SK-N-SH (cell line): ENCODE measurements around the gene LRTM1. TPM values are rescaled to one million over a fixed set of nuclear protein-coding genes. Genes with fewer than 3 reads are reported as not detected.

Source experiments
- CTCF ChIA-PET: fragments of 300-600, 350-600 bp; formaldehyde crosslinking; extraction: SDS; loops from one replicate; lab custom pipeline; 2021; lab: Yijun Ruan, JAX
- POLR2A ChIA-PET: fragments of 350-600 bp; sonication (Branson Sonifier 250); formaldehyde crosslinking; extraction: SDS; loops from one replicate; lab custom pipeline; 2020; ENCODE audit warnings: antibody characterized with exemption, inconsistent platforms; lab: Yijun Ruan, JAX
- DNase-seq: peaks from one replicate; pipeline ENCODE4 v3.0.0; 2012
- H2AFZ ChIP-seq: fragments of 200-600 bp; sonication (generic); 2 replicates; pipeline ENCODE4 v1.8.1; 2016; ENCODE audit warnings: antibody characterized with exemption, mild to moderate bottlenecking, low read depth
- H3F3A ChIP-seq: fragments of 200-600 bp; sonication (generic); replicated peaks from 2 replicates; pipeline ENCODE3; 2016; ENCODE audit warnings: antibody characterized with exemption, mild to moderate bottlenecking; ENCODE audit not compliant: insufficient read depth
- H3K27ac ChIP-seq, 2 experiments: fragments of 200-500 bp in 1 of 2; fragments of 200-600 bp in 1 of 2; sonication (Bioruptor generic) in 1 of 2; sonication (generic), shearing (Covaris generic) in 1 of 2; 2 replicates each; pipeline versions ENCODE4 v1.5.1 to v1.6.1; 2014 to 2016; ENCODE audit warnings: low read depth in 2 of 2, inconsistent platforms in 1 of 2, low read length in 1 of 2, mild to moderate bottlenecking in 1 of 2, mixed read lengths in 1 of 2
- H3K27me3 ChIP-seq: fragments of 200-600 bp; sonication (generic), shearing (Covaris generic); 2 replicates; pipeline ENCODE4 v1.6.1; 2016; ENCODE audit warnings: mixed run types; ENCODE audit not compliant: insufficient read depth
- H3K36me3 ChIP-seq, 2 experiments: fragments of 200-500 bp in 1 of 2; fragments of 200-600 bp in 1 of 2; sonication (Bioruptor generic) in 1 of 2; sonication (generic) in 1 of 2; replicated peaks in 1 of 2; 2 replicates each; pipeline versions ENCODE3 to v1.5.1; 2014 to 2016; ENCODE audit warnings: low read length in 1 of 2, mild to moderate bottlenecking in 1 of 2; ENCODE audit not compliant: insufficient read depth in 2 of 2, control insufficient read depth in 1 of 2
- H3K4me1 ChIP-seq, 2 experiments: fragments of 200-500 bp in 1 of 2; fragments of 200-600 bp in 1 of 2; sonication (Bioruptor generic) in 1 of 2; sonication (generic), shearing (Covaris generic) in 1 of 2; 2 replicates each; pipeline versions ENCODE4 v1.5.1 to v1.6.1; 2014 to 2016; ENCODE audit warnings: low read depth in 1 of 2, low read length in 1 of 2, mixed run types in 1 of 2; ENCODE audit not compliant: insufficient read depth in 2 of 2, control insufficient read depth in 1 of 2
- H3K4me2 ChIP-seq: fragments of 200-600 bp; sonication (generic), shearing (Covaris generic); 2 replicates; pipeline ENCODE4 v1.6.1; 2017; ENCODE audit warnings: mixed run types
- H3K4me3 ChIP-seq, 2 experiments: fragments of 200-500 bp in 1 of 2; fragments of 200-600 bp in 1 of 2; sonication (Bioruptor generic) in 1 of 2; sonication (generic), shearing (Covaris generic) in 1 of 2; 2 replicates each; pipeline versions ENCODE4 v1.5.1 to v1.8.1; 2014 to 2016; ENCODE audit warnings: low read depth in 2 of 2, inconsistent platforms in 1 of 2, low read length in 1 of 2, mild to moderate bottlenecking in 1 of 2, mixed read lengths in 1 of 2, moderate library complexity in 1 of 2
- H3K79me2 ChIP-seq: fragments of 200-600 bp; sonication (generic); 2 replicates; pipeline ENCODE4 v1.8.1; 2017; ENCODE audit warnings: mild to moderate bottlenecking; ENCODE audit not compliant: insufficient read depth
- H3K9ac ChIP-seq: fragments of 200-600 bp; sonication (generic); 2 replicates; pipeline ENCODE4 v1.6.1; 2017; ENCODE audit warnings: mixed run types
- H3K9me2 ChIP-seq: fragments of 200-600 bp; sonication (generic); 2 replicates; pipeline ENCODE4 v1.6.1; 2017; ENCODE audit warnings: mixed run types
- H3K9me3 ChIP-seq: fragments of 200-600 bp; sonication (generic); 2 replicates; pipeline ENCODE4 v1.6.1; 2017; ENCODE audit warnings: mixed run types, mild to moderate bottlenecking, moderate library complexity
- H4K20me1 ChIP-seq: fragments of 200-600 bp; sonication (generic); 2 replicates; pipeline ENCODE4 v1.6.1; 2017; ENCODE audit warnings: mild to moderate bottlenecking, mixed run types; ENCODE audit not compliant: insufficient read depth
- CHD2 ChIP-seq: fragments of 150-350 bp; IDR thresholded peaks from 2 replicates; pipeline ENCODE4 v1.6.1; 2018; ENCODE audit warnings: low read length; ENCODE audit not compliant: partially characterized antibody
- EP300 ChIP-seq, 2 experiments: IDR thresholded peaks; 2 replicates each; pipeline versions ENCODE4 v1.4.0 to v1.6.1; 2012; ENCODE audit warnings: borderline replicate concordance in 1 of 2, low read depth in 1 of 2, low read length in 1 of 2
- EZH2phosphoT487 ChIP-seq: fragments of 200-600 bp; sonication (generic); IDR thresholded peaks from 2 replicates; pipeline ENCODE4 v1.6.1; 2017; ENCODE audit warnings: low read depth, mixed run types, mild to moderate bottlenecking, antibody characterized with exemption, moderate library complexity, borderline replicate concordance
- GATA2 ChIP-seq: sonication (generic); formaldehyde crosslinking; IDR thresholded peaks from 2 replicates; pipeline ENCODE4 v1.5.0; 2020; ENCODE audit warnings: mild to moderate bottlenecking, missing genetic modification reagents
- IRF3 ChIP-seq: fragments of 150-350 bp; IDR thresholded peaks from 2 replicates; pipeline ENCODE4 v1.6.1; 2016; ENCODE audit warnings: mild to moderate bottlenecking, low read depth, low read length
- MEF2A ChIP-seq: IDR thresholded peaks from 2 replicates; pipeline ENCODE4 v1.4.0; 2012; ENCODE audit warnings: low read depth, borderline replicate concordance
- NFIC ChIP-seq: IDR thresholded peaks from 2 replicates; pipeline ENCODE4 v1.4.0; 2012; ENCODE audit warnings: borderline replicate concordance
- PBX3 ChIP-seq: IDR thresholded peaks from 2 replicates; pipeline ENCODE4; 2012
- POLR2AphosphoS5 ChIP-seq: IDR thresholded peaks from 2 replicates; pipeline ENCODE4 v1.6.1; 2012; ENCODE audit warnings: low read depth, low read length
- REST ChIP-seq: IDR thresholded peaks from 2 replicates; pipeline ENCODE4 v1.6.1; 2012; ENCODE audit warnings: mild to moderate bottlenecking, low read depth, low read length, moderate library complexity
- RFX5 ChIP-seq: IDR thresholded peaks from 2 replicates; pipeline ENCODE4 v1.6.1; 2012; ENCODE audit warnings: mild to moderate bottlenecking, improper control_type of control experiment, low read length
- TCF12 ChIP-seq: IDR thresholded peaks from 2 replicates; pipeline ENCODE4 v1.4.0; 2012
- ZBTB33 ChIP-seq: IDR thresholded peaks from 2 replicates; pipeline ENCODE4 v1.4.0; 2012; ENCODE audit warnings: low read depth, borderline replicate concordance
- WGBS: methylation state at CpG from one replicate; pipeline ENCODE4 v1.1.6; 2017; ENCODE audit warnings: low lambda C conversion rate; 5-methylcytosine and 5-hydroxymethylcytosine counted together
- polyA plus RNA-seq, 3 experiments: library from polyadenylated mRNA; depleted of rRNA; stranded (reverse); fragments of >200 nt; gene quantifications; 2 replicates each; pipeline ENCODE4 v1.2.3, GENCODE V29; 2012

Gene LRTM1
- polyA plus RNA-seq, 1 of the 3 experiments (the other 2 are of a cell fraction) = 0.03 TPM

GRCh38 chr3:54877730-54878129 is 50.1 kb downstream of the LRTM1 start:
- Histone ChIP-seq H3K9me2 (no peaks in the 10 kb centered on the region), H3K4me1 (peaks cover 4 to 17% of the 10 kb centered on the region in 2 experiments), H3K36me3 (no peaks in the 10 kb centered on the region), H3K4me2 (peak overlapping the region; percentile 51; the same call in 1 of the 2 replicates), H3K27ac (peak overlapping the region; percentile 79 to 88), H3K9ac (no peak overlapping the region; the same call in 1 of the 2 replicates), H3F3A (peaks cover 7% of the 10 kb centered on the region), H3K27me3 (no peaks in the 10 kb centered on the region), H4K20me1 (no peaks in the 10 kb centered on the region), H3K79me2 (no peaks in the 10 kb centered on the region), H2AFZ (peak overlapping the region; percentile 27; the same call in 1 of the 2 replicates), H3K9me3 (no peaks in the 10 kb centered on the region), H3K4me3 (no peak overlapping the region; a peak in 1 of 4 replicates)
- TF ChIP-seq EZH2phosphoT487 (no peak), CHD2 (no peak), POLR2AphosphoS5 (peak; percentile 30; the same call in 1 of the 2 replicates), ZBTB33 (no peak), TCF12 (peak; percentile 45), NFIC (no peak), IRF3 (no peak), GATA2 (CRISPR knock-in tag) (no peak), PBX3 (0 out of 2 replicates have a peak, but pooled peaks have one; percentile 5), EP300 (IDR thresholded peaks at IDR 0.05; ENCODE audit: borderline replicate concordance in 1 of 2, low read depth in 1 of 2, low read length in 1 of 2) (peak in 1 of 2 experiments; percentile 31; a peak in 1 of 4 replicates), MEF2A (no peak)
- ChIA-PET POLR2A (no interaction called here), CTCF (interaction anchor here (1.2 kb wide), 1 partner anchor 609 kb away, joined by 3 read pairs; the partner anchor contains the start of gene WNT5A)
- no peak for DNase-seq
- WGBS = 26% methylated on average over 4 of the region's 4 CpGs

- no peaks in the 10 kb centered on the region for H3K36me3 ChIP-seq
- H3K27me3 ChIP-seq = no peaks in the 10 kb centered on the region
- POLR2A ChIA-PET = no interaction called here
- no peak overlapping the region for H3K9ac ChIP-seq
- DNase-seq = no peak
- peaks cover 4 to 11% of the 10 kb centered on the region in 2 experiments for H3K4me1 ChIP-seq
- no peaks in the 10 kb centered on the region for H3K9me3 ChIP-seq
- TF ChIP-seq TCF12 = peak; percentile 63; the same call in 1 of the 2 replicates
- peak; percentile 52 for TF ChIP-seq PBX3
- no peak for TF ChIP-seq ZBTB33
- peak in 1 of 2 experiments; percentile 31; a peak in 1 of 4 replicates for TF ChIP-seq EP300 (IDR thresholded peaks at IDR 0.05; ENCODE audit: borderline replicate concordance in 1 of 2, low read depth in 1 of 2, low read length in 1 of 2)
- TF ChIP-seq RFX5 = no peak
- TF ChIP-seq REST = no peak
- TF ChIP-seq, all 33 proteins: peak for 3
- no peak overlapping the region for H2AFZ ChIP-seq
- H3K27ac ChIP-seq = peak overlapping the region; percentile 79 to 88; a peak in 2 of 4 replicates
- no peaks in the 10 kb centered on the region for H3K79me2 ChIP-seq
- no peak overlapping the region for H3K4me3 ChIP-seq
- H4K20me1 ChIP-seq = no peaks in the 10 kb centered on the region
- H3K9me2 ChIP-seq = no peaks in the 10 kb centered on the region
- no peak overlapping the region for H3K4me2 ChIP-seq
- CTCF ChIA-PET = interaction anchor here (0.8 to 1.2 kb wide), 2 partner anchors 16 to 610 kb away, joined by 3 read pairs; partner anchors contain the start of gene WNT5A
- WGBS = 72% methylated on average over 5 of the region's 5 CpGs
- H3F3A ChIP-seq = peaks cover 4% of the 10 kb centered on the region
Observed at GRCh38 chr3:54876694-54877093, 51.2 kb downstream of the LRTM1 start.
